Calu3 (cell line): ENCODE measurements around the gene CLEC10A. TPM values are rescaled to one million over a fixed set of nuclear protein-coding genes. Genes with fewer than 3 reads are reported as not detected.

Source experiments
- BruUV-seq: library from RNA; stranded (reverse); fragments of 400-500 nt; replicated peaks from 2 replicates; lab custom pipeline; 2021; lab: Mats Ljungman, UMichigan
- CTCF ChIA-PET: fragments of 300-600 bp; sonication (Branson Sonifier 250); formaldehyde crosslinking; loops from one replicate; lab custom pipeline; 2022; ENCODE audit warnings: antibody characterized with exemption; lab: Charles Lee
- DNase-seq: peaks from one replicate; pipeline ENCODE4 v3.0.0; 2022
- H3K27ac Mint-ChIP-seq: one replicate; pipeline ENCODE4 v1.8.0; 2022; ENCODE audit warnings: mixed read lengths; ENCODE audit not compliant: unreplicated experiment
- H3K27me3 Mint-ChIP-seq: one replicate; pipeline ENCODE4 v1.8.0; 2022; ENCODE audit warnings: mixed read lengths; ENCODE audit not compliant: unreplicated experiment
- H3K36me3 Mint-ChIP-seq: one replicate; pipeline ENCODE4 v1.8.0; 2022; ENCODE audit warnings: mild to moderate bottlenecking, moderate library complexity, mixed read lengths; ENCODE audit not compliant: insufficient read depth, unreplicated experiment
- H3K4me1 Mint-ChIP-seq: one replicate; pipeline ENCODE4 v1.8.0; 2022; ENCODE audit warnings: mild to moderate bottlenecking, low read depth, mixed read lengths; ENCODE audit not compliant: unreplicated experiment
- H3K4me3 Mint-ChIP-seq: one replicate; pipeline ENCODE4 v1.8.0; 2022; ENCODE audit warnings: mild to moderate bottlenecking, low read depth, moderate library complexity, mixed read lengths; ENCODE audit not compliant: unreplicated experiment
- H3K9me3 Mint-ChIP-seq: one replicate; pipeline ENCODE4 v1.8.0; 2022; ENCODE audit warnings: low read depth, mixed read lengths; ENCODE audit not compliant: unreplicated experiment
- intact Hi-C: fragments of 100-400 bp; cut with micrococcal nuclease; formaldehyde crosslinking; loops from one replicate; pipeline ENCODE4 v1.10.0; 2022; ENCODE audit not compliant: unreplicated experiment
- total RNA-seq: library from RNA; stranded (reverse); gene quantifications from 2 replicates; pipeline ENCODE4 v1.2.3, GENCODE V29; 2022
- TF ChIP-seq, protein P1 (sequence below): fragments of 200-600 bp; IDR thresholded peaks from one replicate; pipeline ENCODE4 v1.8.0; 2022; ENCODE audit warnings: antibody characterized with exemption; ENCODE audit not compliant: unreplicated experiment

CLEC10A gene
- total RNA-seq, 1 experiment from 2014 or later: not detected

GRCh38 chr17:7026471-7027115, 53.5 kb downstream of the CLEC10A start:
- Mint-ChIP-seq H3K4me1 (no peaks in the 10 kb centered on the region), H3K36me3 (peaks cover 6% of the 10 kb centered on the region), H3K27me3 (peaks cover 26% of the 10 kb centered on the region), H3K4me3 (no peak overlapping the region), H3K27ac (no peak overlapping the region), H3K9me3 (no peaks in the 10 kb centered on the region)
- intact Hi-C loops: no loop called here
- BruUV-seq: no TSS peak
- CTCF ChIA-PET: no interaction called here
- DNase-seq: no peak
- TF ChIP-seq, protein P1, sequence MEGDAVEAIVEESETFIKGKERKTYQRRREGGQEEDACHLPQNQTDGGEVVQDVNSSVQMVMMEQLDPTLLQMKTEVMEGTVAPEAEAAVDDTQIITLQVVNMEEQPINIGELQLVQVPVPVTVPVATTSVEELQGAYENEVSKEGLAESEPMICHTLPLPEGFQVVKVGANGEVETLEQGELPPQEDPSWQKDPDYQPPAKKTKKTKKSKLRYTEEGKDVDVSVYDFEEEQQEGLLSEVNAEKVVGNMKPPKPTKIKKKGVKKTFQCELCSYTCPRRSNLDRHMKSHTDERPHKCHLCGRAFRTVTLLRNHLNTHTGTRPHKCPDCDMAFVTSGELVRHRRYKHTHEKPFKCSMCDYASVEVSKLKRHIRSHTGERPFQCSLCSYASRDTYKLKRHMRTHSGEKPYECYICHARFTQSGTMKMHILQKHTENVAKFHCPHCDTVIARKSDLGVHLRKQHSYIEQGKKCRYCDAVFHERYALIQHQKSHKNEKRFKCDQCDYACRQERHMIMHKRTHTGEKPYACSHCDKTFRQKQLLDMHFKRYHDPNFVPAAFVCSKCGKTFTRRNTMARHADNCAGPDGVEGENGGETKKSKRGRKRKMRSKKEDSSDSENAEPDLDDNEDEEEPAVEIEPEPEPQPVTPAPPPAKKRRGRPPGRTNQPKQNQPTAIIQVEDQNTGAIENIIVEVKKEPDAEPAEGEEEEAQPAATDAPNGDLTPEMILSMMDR: no peak

GRCh38 chr17:7025245-7025644, 54.8 kb downstream of the CLEC10A start:
- H3K27me3 Mint-ChIP-seq: peaks cover 26% of the 10 kb centered on the region
- H3K36me3 Mint-ChIP-seq: peaks cover 14% of the 10 kb centered on the region
- DNase-seq: no peak
- H3K9me3 Mint-ChIP-seq: no peaks in the 10 kb centered on the region
- no peak overlapping the region for H3K27ac Mint-ChIP-seq
- no peaks in the 10 kb centered on the region for H3K4me1 Mint-ChIP-seq
- TF ChIP-seq, protein P1: no peak
- H3K4me3 Mint-ChIP-seq: no peak overlapping the region
- no TSS peak for BruUV-seq
- CTCF ChIA-PET: interaction anchor here (0.6 kb wide), 1 partner anchor 379 kb away, joined by 4 read pairs; the partner anchor contains the start of gene TMEM256
- intact Hi-C loops: no loop called here

Other genes with a start within 250 kb of the CLEC10A start
- gene TEKT1, start 248.5 kb downstream of the CLEC10A start, total RNA-seq: not detected in 2 replicates
- not detected in 2 replicates for gene ALOX12, start 84.2 kb downstream of the CLEC10A start, total RNA-seq
- 120 and 124 TPM in 2 replicates for gene RNASEK, start 67.6 kb downstream of the CLEC10A start, total RNA-seq
- gene BCL6B, start 57.2 kb downstream of the CLEC10A start, total RNA-seq: not detected in 2 replicates
- gene SLC16A13, start 44.2 kb downstream of the CLEC10A start, total RNA-seq: 10.4 and 11.6 TPM in 2 replicates
- not detected in 2 replicates for gene SLC16A11, start 36.2 kb downstream of the CLEC10A start, total RNA-seq
- not detected in 2 replicates for gene ASGR2, start 34.6 kb upstream of the CLEC10A start, total RNA-seq
- 0.26 TPM in 1 of 2 replicates, not detected in the other for gene ASGR1, start 99.1 kb upstream of the CLEC10A start, total RNA-seq
- gene DLG4, start 139.6 kb upstream of the CLEC10A start, total RNA-seq: 2.0 and 4.6 TPM in 2 replicates
- gene ACADVL, start 139.7 kb upstream of the CLEC10A start, total RNA-seq: 552 and 615 TPM in 2 replicates
- 44.8 and 45.7 TPM in 2 replicates for gene DVL2, start 154.3 kb upstream of the CLEC10A start, total RNA-seq
- gene PHF23, start 159.2 kb upstream of the CLEC10A start, total RNA-seq: 30.2 and 31.6 TPM in 2 replicates
- 183 and 188 TPM in 2 replicates for gene GABARAP, start 162.2 kb upstream of the CLEC10A start, total RNA-seq
- 85.2 and 85.3 TPM in 2 replicates for gene CTDNEP1, start 171.5 kb upstream of the CLEC10A start, total RNA-seq
- gene ELP5, start 172.0 kb upstream of the CLEC10A start, total RNA-seq: 20.3 and 21.3 TPM in 2 replicates
- 266 and 314 TPM in 2 replicates for gene CLDN7, start 182.2 kb upstream of the CLEC10A start, total RNA-seq
- gene SLC2A4, start 201.5 kb upstream of the CLEC10A start, total RNA-seq: 0.19 and 0.20 TPM in 2 replicates
- 0.24 and 0.49 TPM in 2 replicates for gene YBX2, start 214.4 kb upstream of the CLEC10A start, total RNA-seq
- gene EIF5A, start 227.4 kb upstream of the CLEC10A start, total RNA-seq: 608 and 648 TPM in 2 replicates
- gene GPS2, start 235.1 kb upstream of the CLEC10A start, total RNA-seq: 59.6 and 61.1 TPM in 2 replicates
- gene NEURL4, start 249.1 kb upstream of the CLEC10A start, total RNA-seq: 31.9 and 33.0 TPM in 2 replicates